Mononuclear cell (primary cell): Measurements from ENCODE around the gene MAFB. TPM values are rescaled to one million over a fixed set of nuclear protein-coding genes. Genes with fewer than 3 reads are reported as not detected.

Experiments
- H3K27me3 ChIP-seq: 2 replicates; pipeline ENCODE4 v1.6.0; 2011; ENCODE audit warnings: low read length, control low read depth; ENCODE audit not compliant: insufficient read depth
- H3K4me1 ChIP-seq: 2 replicates; pipeline ENCODE4 v1.5.1; 2011; ENCODE audit warnings: mild to moderate bottlenecking, low read length, control low read depth; ENCODE audit not compliant: insufficient read depth
- H3K4me3 ChIP-seq: 2 replicates; pipeline ENCODE4 v1.5.1; 2011; ENCODE audit warnings: mild to moderate bottlenecking, low read length, moderate library complexity
- H3K9me3 ChIP-seq: 2 replicates; pipeline ENCODE4 v1.5.1; 2011; ENCODE audit warnings: low read depth, mild to moderate bottlenecking, control low read depth, low read length
- total RNA-seq: library from RNA; depleted of rRNA; stranded (reverse); fragments of >200 nt; gene quantifications from one replicate; pipeline ENCODE4 v1.2.3, GENCODE V29; 2012

The MAFB gene
- total RNA-seq, 1 donor, result 122 TPM

DNA sequence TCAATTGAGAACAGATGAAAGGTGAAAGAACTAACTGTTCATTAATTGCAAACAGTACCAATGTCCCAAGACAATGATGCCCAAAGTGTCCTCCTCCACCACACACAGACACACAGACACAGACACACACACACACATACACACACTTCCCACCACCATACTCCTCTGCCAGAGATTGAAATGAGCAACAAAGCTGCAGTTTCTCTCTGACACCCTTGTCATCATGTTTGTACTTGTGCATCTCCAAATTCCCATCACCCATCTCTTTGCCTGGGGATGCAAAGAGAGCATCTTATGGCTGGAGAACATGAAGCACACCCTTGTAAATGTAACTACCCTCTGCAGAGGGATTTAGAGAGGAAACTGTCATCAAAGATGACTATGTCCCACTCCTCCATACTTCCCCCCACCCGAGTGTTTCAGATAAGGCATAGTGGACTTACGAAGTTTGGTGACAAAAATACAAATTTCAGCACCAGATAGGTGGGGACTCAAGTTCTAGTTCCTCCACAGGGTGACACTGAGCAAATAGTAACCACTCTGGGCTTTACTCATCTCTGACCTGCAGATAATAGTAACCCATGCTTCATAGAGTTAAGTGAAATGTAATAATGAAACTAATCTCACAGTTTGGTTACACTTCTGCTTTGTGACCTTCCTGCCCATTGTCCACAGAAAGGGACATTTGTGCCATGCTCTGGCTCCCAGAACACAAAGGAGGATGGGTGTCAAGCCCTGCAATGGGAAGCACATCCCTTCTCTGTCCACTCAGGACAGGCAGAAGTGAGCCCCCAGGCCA is 8.7 kb downstream of the MAFB start:
- no peaks in the 10 kb centered on the region for H3K9me3 ChIP-seq
- no peak overlapping the region for H3K4me3 ChIP-seq
- H3K27me3 ChIP-seq, result peaks cover 60% of the 10 kb centered on the region
- peaks cover 47% of the 10 kb centered on the region for H3K4me1 ChIP-seq

DNA sequence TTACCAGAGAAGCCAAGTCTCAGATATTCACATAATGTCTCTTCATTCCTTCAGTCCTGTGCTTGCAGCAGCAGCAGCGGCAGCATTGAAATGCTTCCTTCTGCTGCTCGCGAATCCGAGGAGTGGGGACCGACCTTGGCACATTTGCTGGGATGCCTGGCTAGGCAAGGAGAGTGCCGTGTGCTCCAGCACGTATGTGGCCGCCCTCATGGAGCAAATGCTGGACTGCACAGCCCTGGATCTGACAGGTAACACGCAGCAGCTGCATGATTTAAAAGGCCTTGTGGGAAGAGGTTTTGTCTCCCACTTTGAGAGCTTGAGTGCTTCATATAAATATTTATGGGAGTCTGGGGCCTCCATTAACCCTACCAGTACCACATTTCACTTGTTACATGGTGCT is 9.9 kb downstream of the MAFB start:
- peaks cover 41% of the 10 kb centered on the region for H3K4me1 ChIP-seq
- H3K4me3 ChIP-seq, result no peak overlapping the region
- H3K27me3 ChIP-seq, result peaks cover 52% of the 10 kb centered on the region
- H3K9me3 ChIP-seq, result no peaks in the 10 kb centered on the region

GRCh38 chr20:40678286-40678875 is 10.7 kb downstream of the MAFB start:
- no peak overlapping the region for H3K4me3 ChIP-seq
- H3K27me3 ChIP-seq, result peaks cover 47% of the 10 kb centered on the region
- H3K4me1 ChIP-seq, result peaks cover 40% of the 10 kb centered on the region
- H3K9me3 ChIP-seq, result no peaks in the 10 kb centered on the region

DNA sequence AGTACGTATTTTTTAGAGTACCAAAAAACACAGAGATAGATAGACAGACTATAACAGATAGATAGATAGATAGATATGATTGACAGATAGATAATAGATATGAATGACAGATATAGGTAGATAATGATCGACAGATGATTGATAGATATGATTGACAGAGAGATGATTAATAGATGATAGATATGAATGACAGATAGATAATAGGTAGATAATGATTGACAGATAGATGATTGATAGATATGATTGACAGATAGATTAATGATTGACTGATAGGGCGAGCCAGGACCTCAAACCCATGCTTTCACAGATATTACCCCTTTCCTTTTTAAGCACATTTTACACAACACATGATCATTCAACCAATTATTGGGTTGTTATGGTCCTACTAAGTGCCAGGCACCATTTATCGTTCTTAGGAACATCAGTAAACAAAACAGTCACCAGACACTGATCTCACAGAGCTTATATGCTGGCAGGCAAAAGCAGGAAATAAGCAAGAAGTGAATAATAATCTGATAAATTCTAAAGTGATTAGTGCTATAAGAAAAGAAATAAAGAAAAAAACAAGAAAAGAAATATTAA is 11.6 kb downstream of the MAFB start:
- Histone ChIP-seq H3K9me3 (no peaks in the 10 kb centered on the region), H3K27me3 (peaks cover 43% of the 10 kb centered on the region), H3K4me3 (no peak overlapping the region), H3K4me1 (peaks cover 31% of the 10 kb centered on the region)

GRCh38 chr20:40676491-40677269 is 12.4 kb downstream of the MAFB start:
- peaks cover 26% of the 10 kb centered on the region for H3K4me1 ChIP-seq
- peaks cover 35% of the 10 kb centered on the region for H3K27me3 ChIP-seq
- H3K9me3 ChIP-seq, result no peaks in the 10 kb centered on the region
- no peak overlapping the region for H3K4me3 ChIP-seq

DNA sequence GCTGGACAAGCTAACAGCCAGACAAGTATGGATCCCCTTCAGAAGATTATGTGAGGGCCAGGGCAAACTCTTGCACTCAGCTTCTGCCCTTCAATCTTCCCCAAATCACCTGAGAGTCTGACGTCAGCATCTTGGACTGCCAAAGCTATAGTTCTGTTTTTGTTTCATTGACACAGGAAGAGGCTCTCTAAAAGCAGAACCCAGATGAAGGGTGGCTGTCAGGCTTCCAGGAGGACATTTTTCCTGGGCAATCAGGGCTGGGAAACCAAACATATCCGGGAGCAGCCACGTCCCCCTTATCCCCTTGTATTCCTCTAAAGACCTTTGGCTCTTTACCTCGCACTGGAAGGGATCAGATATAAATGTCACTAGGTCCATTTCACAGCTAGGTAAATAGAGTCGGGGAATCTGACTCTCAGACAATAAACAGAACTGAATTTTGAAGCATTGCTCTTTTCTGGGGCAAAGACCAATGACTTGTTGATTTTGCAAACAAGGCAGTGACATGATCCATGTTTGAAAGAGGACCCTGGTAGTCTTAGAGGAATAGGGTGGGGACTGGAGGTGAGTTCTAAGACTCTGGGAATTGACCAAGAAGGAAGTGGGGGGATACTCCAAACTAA is 13.3 kb downstream of the MAFB start:
- H3K9me3 ChIP-seq, result no peaks in the 10 kb centered on the region
- peaks cover 25% of the 10 kb centered on the region for H3K27me3 ChIP-seq
- no peak overlapping the region for H3K4me3 ChIP-seq
- peaks cover 21% of the 10 kb centered on the region for H3K4me1 ChIP-seq

- Histone ChIP-seq H3K27me3 (peaks cover 14% of the 10 kb centered on the region), H3K4me1 (peaks cover 14% of the 10 kb centered on the region), H3K9me3 (no peaks in the 10 kb centered on the region), H3K4me3 (no peak overlapping the region)
Observed at GRCh38 chr20:40673442-40673841, 15.6 kb downstream of the MAFB start.

DNA sequence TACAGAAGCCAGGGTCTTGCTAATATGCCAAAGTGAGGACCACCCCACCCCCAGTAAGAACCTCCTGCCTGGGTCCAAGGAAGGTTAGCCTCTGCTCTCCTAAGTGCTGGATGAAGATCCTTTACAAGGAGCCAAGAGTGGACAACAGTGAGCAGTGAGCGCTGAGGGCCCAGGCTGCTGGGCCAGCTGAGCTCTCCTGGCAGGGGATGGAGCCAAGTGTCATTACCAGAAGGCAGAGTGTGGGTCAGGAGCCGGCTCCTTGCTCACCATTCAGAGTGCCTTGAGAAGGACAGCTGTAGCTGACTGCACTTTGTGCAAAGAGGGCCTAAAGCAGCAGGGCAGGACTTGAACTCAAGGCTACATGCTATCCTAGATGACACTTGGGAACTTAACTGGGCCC is 16.9 kb downstream of the MAFB start:
- H3K4me1 ChIP-seq, result peaks cover 14% of the 10 kb centered on the region
- H3K9me3 ChIP-seq, result no peaks in the 10 kb centered on the region
- peaks cover 10% of the 10 kb centered on the region for H3K27me3 ChIP-seq
- no peak overlapping the region for H3K4me3 ChIP-seq

DNA sequence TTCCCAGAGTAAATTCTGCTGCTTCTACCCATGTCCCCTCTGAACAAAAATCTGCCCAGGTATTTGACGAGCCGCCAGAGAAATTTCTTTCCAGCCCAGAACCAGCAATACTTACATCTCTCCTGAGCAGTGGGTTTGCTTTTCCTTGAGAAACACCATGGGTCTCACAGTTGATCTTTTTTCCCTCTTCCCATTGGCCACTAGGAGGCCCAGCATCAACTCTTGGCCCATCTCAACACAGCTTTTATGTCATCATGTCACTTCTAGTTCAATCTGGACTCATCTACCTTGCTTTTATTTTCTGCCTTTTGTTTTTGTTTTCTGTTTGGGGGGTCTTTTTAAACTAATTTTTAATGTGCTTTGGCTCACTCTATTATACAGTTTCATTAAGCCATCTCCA is 18.8 kb downstream of the MAFB start:
- H3K9me3 ChIP-seq, result no peaks in the 10 kb centered on the region
- H3K4me1 ChIP-seq, result no peaks in the 10 kb centered on the region
- H3K27me3 ChIP-seq, result peaks cover 7% of the 10 kb centered on the region
- no peak overlapping the region for H3K4me3 ChIP-seq

DNA sequence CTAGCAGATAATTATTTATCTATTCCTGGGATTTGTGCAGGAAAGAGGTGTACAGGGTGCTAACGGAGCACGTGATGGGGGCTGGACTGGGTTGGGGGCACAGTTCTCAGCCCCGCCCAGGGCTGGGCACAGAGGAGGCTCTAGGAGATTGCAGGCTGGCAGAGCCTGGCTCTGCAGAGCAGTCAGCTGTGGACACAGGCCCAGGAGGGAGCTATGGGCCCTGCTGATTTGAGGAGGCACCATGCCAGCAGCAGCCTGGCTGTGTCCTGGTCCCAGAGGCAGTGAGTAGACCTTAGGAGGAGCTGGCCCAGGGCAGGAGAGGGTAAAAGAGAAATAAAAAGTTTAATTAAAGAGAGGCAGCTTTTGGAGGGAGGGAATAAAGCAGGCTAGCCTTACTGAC is 19.3 kb downstream of the MAFB start:
- H3K4me3 ChIP-seq, result no peak overlapping the region
- H3K9me3 ChIP-seq, result no peaks in the 10 kb centered on the region
- H3K27me3 ChIP-seq, result peaks cover 3% of the 10 kb centered on the region
- no peaks in the 10 kb centered on the region for H3K4me1 ChIP-seq

GRCh38 chr20:40668449-40669228 is 20.4 kb downstream of the MAFB start:
- no peaks in the 10 kb centered on the region for H3K27me3 ChIP-seq
- H3K4me3 ChIP-seq, result no peak overlapping the region
- H3K9me3 ChIP-seq, result no peaks in the 10 kb centered on the region
- H3K4me1 ChIP-seq, result no peaks in the 10 kb centered on the region

DNA sequence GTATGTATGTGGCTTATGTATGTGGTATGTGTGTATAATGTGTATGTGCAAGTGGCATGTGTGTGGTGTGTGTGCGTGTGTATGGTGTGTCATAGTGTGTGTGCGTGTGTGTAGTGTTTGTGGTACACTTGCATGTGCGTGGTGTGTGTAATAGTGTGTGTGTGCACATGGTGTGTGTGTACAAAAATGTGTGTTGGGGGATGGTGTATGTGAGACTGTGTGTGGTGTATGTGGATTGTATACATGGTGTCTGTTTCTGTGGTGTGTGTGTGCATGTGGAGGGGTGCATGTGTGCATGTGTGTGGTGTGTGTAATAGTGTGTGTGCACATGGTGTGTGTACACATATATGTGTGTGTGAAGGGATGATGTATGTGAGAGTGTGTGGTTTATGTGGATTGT is 21.5 kb downstream of the MAFB start:
- Histone ChIP-seq H3K4me3 (no peak overlapping the region), H3K4me1 (no peaks in the 10 kb centered on the region), H3K27me3 (no peaks in the 10 kb centered on the region), H3K9me3 (no peaks in the 10 kb centered on the region)

DNA sequence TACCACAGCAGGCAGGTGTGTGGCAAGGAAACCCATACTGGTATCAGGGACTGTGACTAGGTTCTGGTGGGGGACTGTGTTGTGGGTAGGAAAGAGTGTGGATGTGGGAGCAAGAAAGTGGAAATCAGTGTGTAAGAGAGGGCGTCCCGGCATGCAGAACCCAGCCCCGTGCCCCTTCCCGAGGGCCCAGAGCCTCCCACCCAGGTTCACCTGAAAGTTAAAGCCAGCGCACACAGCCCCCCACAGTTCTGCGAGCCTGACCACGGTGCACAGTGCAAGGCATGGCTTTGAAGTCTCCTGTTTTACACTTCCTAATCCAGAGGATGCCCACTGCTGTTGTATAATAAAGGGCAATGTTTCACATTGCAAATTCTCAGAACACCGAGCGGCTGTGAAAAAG is 22.7 kb downstream of the MAFB start:
- no peaks in the 10 kb centered on the region for H3K9me3 ChIP-seq
- H3K4me1 ChIP-seq, result no peaks in the 10 kb centered on the region
- no peaks in the 10 kb centered on the region for H3K27me3 ChIP-seq
- no peak overlapping the region for H3K4me3 ChIP-seq

DNA sequence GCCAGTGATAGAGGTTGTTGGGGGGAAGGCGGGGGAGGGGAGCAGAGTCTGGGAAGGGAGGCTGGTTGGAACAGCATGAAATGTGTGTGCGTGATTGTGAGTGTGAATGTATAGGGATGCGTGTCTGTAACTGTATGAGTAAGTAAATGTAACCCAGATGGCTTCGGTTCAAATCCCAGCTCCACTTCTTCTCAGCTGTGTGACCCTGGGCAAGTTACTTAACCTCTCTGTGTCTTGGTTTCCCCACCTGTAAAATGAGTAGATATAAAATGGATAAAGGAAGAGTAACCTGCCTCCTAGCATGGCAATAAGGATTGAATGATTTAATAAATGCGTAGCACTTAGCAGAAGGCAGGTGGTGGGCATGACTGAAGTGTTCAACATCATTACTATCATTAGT is 24.1 kb downstream of the MAFB start:
- Histone ChIP-seq H3K9me3 (no peaks in the 10 kb centered on the region), H3K4me3 (no peak overlapping the region), H3K27me3 (no peaks in the 10 kb centered on the region), H3K4me1 (no peaks in the 10 kb centered on the region)
